ENCODE results near the gene SPACDR. TPM values are rescaled to one million over a fixed set of nuclear protein-coding genes. Genes with fewer than 3 reads are reported as not detected.

SPACDR gene
- total RNA-seq, 1 donor from 2014 or later: 2.5 TPM

DNA sequence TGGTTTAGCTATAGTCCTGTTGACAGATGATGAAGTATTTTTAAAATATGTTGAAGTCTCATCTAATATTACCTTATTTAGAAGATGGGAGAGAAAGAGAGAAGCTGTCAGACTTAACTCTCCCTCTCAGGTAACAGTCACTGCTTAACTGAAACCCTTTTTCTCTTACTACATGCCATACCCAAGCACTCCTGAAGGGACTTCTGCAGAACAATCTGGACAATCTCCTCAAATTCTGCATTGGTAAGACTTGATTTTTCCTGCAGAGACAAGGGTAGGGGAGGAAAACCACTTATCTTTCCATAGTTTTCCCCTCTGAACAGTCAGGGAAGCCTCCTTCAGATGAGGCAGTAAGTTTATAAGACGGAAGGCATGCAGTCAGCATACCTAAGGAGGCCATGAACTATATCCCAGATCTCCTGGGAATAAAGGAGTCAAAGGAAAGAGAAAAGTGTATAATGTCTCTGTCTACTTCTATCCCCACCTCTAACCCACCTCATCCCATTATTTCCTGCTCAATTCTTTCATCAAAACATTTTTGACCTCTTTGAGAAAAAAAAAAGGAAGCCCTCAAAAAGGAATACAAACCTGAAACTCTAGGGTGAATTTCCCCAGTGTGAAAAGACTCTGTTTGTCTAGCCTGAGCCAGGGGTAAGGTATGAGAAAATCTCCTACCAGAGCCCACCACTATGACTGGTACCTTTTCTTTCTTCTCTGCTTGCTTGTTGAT, 45.0 kb downstream of the SPACDR start:
- H4K20me1 ChIP-seq (ENCODE audit: insufficient read depth, low read length): no peaks in the 10 kb centered on the region
- no peaks in the 10 kb centered on the region for H3K79me2 ChIP-seq (ENCODE audit: insufficient read depth, low read length)
- Mint-ChIP-seq H3K27ac (ENCODE audit: unreplicated experiment) (no peak overlapping the region), H3K4me3 (ENCODE audit: unreplicated experiment) (no peak overlapping the region), H3K36me3 (ENCODE audit: low read depth, unreplicated experiment) (peaks cover 2% of the 10 kb centered on the region), H3K27me3 (ENCODE audit: low read depth, unreplicated experiment) (peaks cover 4% of the 10 kb centered on the region), H3K9me3 (ENCODE audit: unreplicated experiment) (peaks cover 3% of the 10 kb centered on the region), H3K4me1 (ENCODE audit: low read depth, unreplicated experiment) (peaks cover 9% of the 10 kb centered on the region)
- no peaks in the 10 kb centered on the region for H3K9me3 ChIP-seq (ENCODE audit: insufficient read depth, low read depth, low read length)
- no peaks in the 10 kb centered on the region for H3K27me3 ChIP-seq (ENCODE audit: insufficient read depth, low read length)
- no peak overlapping the region for H3K4me2 ChIP-seq (ENCODE audit: low read length)
- no peak for DNase-seq (ENCODE audit: low read depth)
- TF ChIP-seq EZH2 (IDR thresholded peaks at IDR 0.05; ENCODE audit: insufficient read depth, low read length): no peak
- TF ChIP-seq, protein P1, sequence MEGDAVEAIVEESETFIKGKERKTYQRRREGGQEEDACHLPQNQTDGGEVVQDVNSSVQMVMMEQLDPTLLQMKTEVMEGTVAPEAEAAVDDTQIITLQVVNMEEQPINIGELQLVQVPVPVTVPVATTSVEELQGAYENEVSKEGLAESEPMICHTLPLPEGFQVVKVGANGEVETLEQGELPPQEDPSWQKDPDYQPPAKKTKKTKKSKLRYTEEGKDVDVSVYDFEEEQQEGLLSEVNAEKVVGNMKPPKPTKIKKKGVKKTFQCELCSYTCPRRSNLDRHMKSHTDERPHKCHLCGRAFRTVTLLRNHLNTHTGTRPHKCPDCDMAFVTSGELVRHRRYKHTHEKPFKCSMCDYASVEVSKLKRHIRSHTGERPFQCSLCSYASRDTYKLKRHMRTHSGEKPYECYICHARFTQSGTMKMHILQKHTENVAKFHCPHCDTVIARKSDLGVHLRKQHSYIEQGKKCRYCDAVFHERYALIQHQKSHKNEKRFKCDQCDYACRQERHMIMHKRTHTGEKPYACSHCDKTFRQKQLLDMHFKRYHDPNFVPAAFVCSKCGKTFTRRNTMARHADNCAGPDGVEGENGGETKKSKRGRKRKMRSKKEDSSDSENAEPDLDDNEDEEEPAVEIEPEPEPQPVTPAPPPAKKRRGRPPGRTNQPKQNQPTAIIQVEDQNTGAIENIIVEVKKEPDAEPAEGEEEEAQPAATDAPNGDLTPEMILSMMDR (IDR thresholded peaks at IDR 0.05; ENCODE audit: insufficient read depth, low read depth, low read length): no peak
- FAIRE-seq: no peak
- no peak overlapping the region for H2AFZ ChIP-seq (ENCODE audit: low read depth, low read length)
- H3K4me3 ChIP-seq (ENCODE audit: insufficient read depth, low read depth, low read length): no peak overlapping the region
- H3K4me1 ChIP-seq (ENCODE audit: insufficient read depth, low read length): no peaks in the 10 kb centered on the region
- H3K36me3 ChIP-seq (ENCODE audit: insufficient read depth, low read length): no peaks in the 10 kb centered on the region
- no peak overlapping the region for H3K9ac ChIP-seq (ENCODE audit: low read length)
- no peak overlapping the region for H3K27ac ChIP-seq (ENCODE audit: low read depth, low read length)

DNA sequence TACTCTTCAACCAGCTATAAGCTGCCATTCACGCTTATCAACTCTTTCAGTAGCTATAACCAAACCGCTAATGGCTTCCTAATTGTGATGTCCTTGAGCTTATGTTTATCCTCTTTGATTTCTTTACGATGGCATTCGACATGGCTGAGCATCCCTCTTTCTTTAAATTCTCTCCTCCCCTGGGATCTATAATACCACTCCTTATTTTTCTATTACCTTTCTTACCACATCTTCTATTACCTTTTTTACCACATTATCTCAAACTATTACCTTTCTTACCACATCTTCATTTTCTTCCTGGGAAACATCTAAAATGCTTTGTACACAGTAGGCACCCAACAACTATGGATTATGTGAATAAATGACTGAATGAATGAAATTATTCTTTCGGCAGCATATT, 48.6 kb downstream of the SPACDR start:
- Histone ChIP-seq H3K27me3 (ENCODE audit: insufficient read depth, low read length) (peaks cover 6% of the 10 kb centered on the region), H3K4me2 (ENCODE audit: low read length) (no peak overlapping the region), H2AFZ (ENCODE audit: low read depth, low read length) (no peak overlapping the region), H3K9ac (ENCODE audit: low read length) (no peak overlapping the region), H4K20me1 (ENCODE audit: insufficient read depth, low read length) (no peaks in the 10 kb centered on the region), H3K4me3 (ENCODE audit: insufficient read depth, low read depth, low read length) (no peak overlapping the region), H3K9me3 (ENCODE audit: insufficient read depth, low read depth, low read length) (no peaks in the 10 kb centered on the region), H3K79me2 (ENCODE audit: insufficient read depth, low read length) (no peaks in the 10 kb centered on the region), H3K27ac (ENCODE audit: low read depth, low read length) (no peak overlapping the region), H3K4me1 (ENCODE audit: insufficient read depth, low read length) (no peaks in the 10 kb centered on the region), H3K36me3 (ENCODE audit: insufficient read depth, low read length) (no peaks in the 10 kb centered on the region)
- H3K4me3 Mint-ChIP-seq (ENCODE audit: unreplicated experiment): no peak overlapping the region
- DNase-seq (ENCODE audit: low read depth) (no peak), FAIRE-seq (no peak)
- peaks cover 3% of the 10 kb centered on the region for H3K9me3 Mint-ChIP-seq (ENCODE audit: unreplicated experiment)
- H3K27me3 Mint-ChIP-seq (ENCODE audit: low read depth, unreplicated experiment): peaks cover 10% of the 10 kb centered on the region
- H3K4me1 Mint-ChIP-seq (ENCODE audit: low read depth, unreplicated experiment): peaks cover 9% of the 10 kb centered on the region
- H3K27ac Mint-ChIP-seq (ENCODE audit: unreplicated experiment): no peak overlapping the region
- TF ChIP-seq, protein P1 (IDR thresholded peaks at IDR 0.05; ENCODE audit: insufficient read depth, low read depth, low read length): no peak
- TF ChIP-seq EZH2 (IDR thresholded peaks at IDR 0.05; ENCODE audit: insufficient read depth, low read length): no peak
- H3K36me3 Mint-ChIP-seq (ENCODE audit: low read depth, unreplicated experiment): peaks cover 2% of the 10 kb centered on the region

DNA sequence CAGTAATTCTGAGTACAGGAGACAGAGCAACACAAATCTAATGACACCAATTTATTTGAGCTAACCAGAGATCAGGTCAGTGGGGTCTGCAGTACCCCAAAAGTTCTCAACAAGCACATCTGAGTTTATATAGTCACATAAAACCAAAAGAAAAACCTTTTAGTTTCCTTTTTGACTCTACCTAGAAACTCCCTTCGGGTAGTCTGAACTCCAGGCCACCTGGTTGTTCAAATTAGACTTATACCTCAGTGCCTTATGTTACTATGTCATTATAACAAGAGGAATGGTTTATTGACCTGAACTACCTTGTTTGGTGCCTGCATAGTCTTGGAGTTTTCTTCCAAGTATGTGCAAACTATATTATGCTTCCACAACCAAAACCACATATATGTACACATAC, 50.2 kb downstream of the SPACDR start:
- Histone ChIP-seq H3K4me1 (ENCODE audit: insufficient read depth, low read length) (no peaks in the 10 kb centered on the region), H3K79me2 (ENCODE audit: insufficient read depth, low read length) (no peaks in the 10 kb centered on the region), H3K9ac (ENCODE audit: low read length) (no peak overlapping the region), H3K27me3 (ENCODE audit: insufficient read depth, low read length) (peaks cover 22% of the 10 kb centered on the region), H3K36me3 (ENCODE audit: insufficient read depth, low read length) (no peaks in the 10 kb centered on the region), H3K4me3 (ENCODE audit: insufficient read depth, low read depth, low read length) (no peak overlapping the region), H3K27ac (ENCODE audit: low read depth, low read length) (no peak overlapping the region), H3K9me3 (ENCODE audit: insufficient read depth, low read depth, low read length) (no peaks in the 10 kb centered on the region), H4K20me1 (ENCODE audit: insufficient read depth, low read length) (no peaks in the 10 kb centered on the region), H2AFZ (ENCODE audit: low read depth, low read length) (no peak overlapping the region), H3K4me2 (ENCODE audit: low read length) (no peak overlapping the region)
- peaks cover 10% of the 10 kb centered on the region for H3K27me3 Mint-ChIP-seq (ENCODE audit: low read depth, unreplicated experiment)
- peaks cover 3% of the 10 kb centered on the region for H3K9me3 Mint-ChIP-seq (ENCODE audit: unreplicated experiment)
- no peak overlapping the region for H3K4me3 Mint-ChIP-seq (ENCODE audit: unreplicated experiment)
- no peak overlapping the region for H3K27ac Mint-ChIP-seq (ENCODE audit: unreplicated experiment)
- peaks cover 2% of the 10 kb centered on the region for H3K36me3 Mint-ChIP-seq (ENCODE audit: low read depth, unreplicated experiment)
- H3K4me1 Mint-ChIP-seq (ENCODE audit: low read depth, unreplicated experiment): peaks cover under 1% of the 10 kb centered on the region
- no peak for DNase-seq (ENCODE audit: low read depth)
- TF ChIP-seq, protein P1 (IDR thresholded peaks at IDR 0.05; ENCODE audit: insufficient read depth, low read depth, low read length): no peak
- no peak for TF ChIP-seq EZH2 (IDR thresholded peaks at IDR 0.05; ENCODE audit: insufficient read depth, low read length)
- no peak for FAIRE-seq
